Thyroid gland (tissue), 4 donors: Measurements from ENCODE around the gene IL4R. TPM values are rescaled to one million over a fixed set of nuclear protein-coding genes. Genes with fewer than 3 reads are reported as not detected.

Source experiments
- DNase-seq, 2 donors: peaks; one replicate each; pipeline ENCODE4 v3.0.0-alpha.2; 2019
- H3K27ac ChIP-seq, 3 donors: fragments of 200-600 bp; sonication (generic); 1 replicate in 2 of 3; 2 replicates in 1 of 3; pipeline ENCODE4 v1.5.1; 2016 to 2019; ENCODE audit warnings: mild to moderate bottlenecking in 1 of 3, moderate library complexity in 1 of 3
- H3K27me3 ChIP-seq: fragments of 200-600 bp; sonication (generic); one replicate; pipeline ENCODE4 v1.5.1; 2019
- H3K36me3 ChIP-seq, 2 donors: fragments of 200-600 bp; sonication (generic); one replicate each; pipeline ENCODE4 v1.5.1; 2016 to 2019
- H3K4me1 ChIP-seq, 2 donors: fragments of 200-600 bp; sonication (generic); one replicate each; pipeline ENCODE4 v1.5.1; 2017 to 2019
- H3K4me3 ChIP-seq, 3 donors: fragments of 200-600 bp; sonication (generic); replicated peaks in 1 of 3; 1 replicate in 2 of 3; 2 replicates in 1 of 3; pipeline ENCODE4 v1.5.1; 2016; ENCODE audit warnings: mild to moderate bottlenecking in 1 of 3
- H3K9me3 ChIP-seq: fragments of 200-600 bp; sonication (generic); one replicate; pipeline ENCODE4 v1.5.1; 2017
- CTCF ChIP-seq, 6 experiments: fragments of 200-600 bp in 3 of 6; fragments of 450-650 bp in 3 of 6; sonication (generic) in 3 of 6; IDR thresholded peaks; one replicate each; pipeline ENCODE4 v1.5.1; 2016 to 2019; ENCODE audit warnings: antibody characterized with exemption in 6 of 6, mild to moderate bottlenecking in 2 of 6, inconsistent platforms in 1 of 6, moderate library complexity in 1 of 6
- POLR2A ChIP-seq, 2 donors: fragments of 450-650 bp; IDR thresholded peaks; one replicate each; pipeline ENCODE4 v1.6.1; 2017; ENCODE audit warnings: antibody characterized with exemption in 2 of 2, mild to moderate bottlenecking in 2 of 2, moderate library complexity in 1 of 2
- WGBS, 2 donors: methylation state at CpG; one replicate each; pipeline ENCODE4 v1.1.5; 2017; 5-methylcytosine and 5-hydroxymethylcytosine counted together
- intact Hi-C: fragments of 100-400 bp; cut with DNase I; formaldehyde crosslinking; loops from one replicate; pipeline ENCODE4 v1.15.1; 2023
- total RNA-seq, 4 donors: library from RNA; depleted of rRNA; stranded (reverse); fragments of >200 nt; gene quantifications; one replicate each; pipeline ENCODE4 v1.2.3, GENCODE V29; 2016

IL4R gene
- total RNA-seq, 4 donors from 2014 or later: 18.5 to 42.5 (median 21.7) TPM

- peak overlapping the region; percentile 81 to 98 (median 97) for H3K27ac ChIP-seq
- H3K9me3 ChIP-seq: no peaks in the 10 kb centered on the region
- H3K36me3 ChIP-seq: no peaks in the 10 kb centered on the region
- H3K4me1 ChIP-seq: peaks cover 32 to 53% of the 10 kb centered on the region in 2 donors
- WGBS, 2 donors: 42 to 59% methylated on average over 5 of the region's 5 CpGs
- intact Hi-C loops: no loop called here
- H3K27me3 ChIP-seq: no peaks in the 10 kb centered on the region
- DNase-seq: peak; percentile 75 to 87
- TF ChIP-seq POLR2A (IDR thresholded peaks at IDR 0.05) (peak in 1 of 2 donors; percentile 44), CTCF (IDR thresholded peaks at IDR 0.05) (no peak)
- no peak overlapping the region for H3K4me3 ChIP-seq
These were observed 16.8 kb downstream of the IL4R start for GRCh38 chr16:27330542-27330941.

- Histone ChIP-seq H3K9me3 (no peaks in the 10 kb centered on the region), H3K4me1 (peaks cover 26 to 45% of the 10 kb centered on the region in 2 donors), H3K4me3 (no peak overlapping the region), H3K27me3 (no peaks in the 10 kb centered on the region), H3K36me3 (no peaks in the 10 kb centered on the region), H3K27ac (peak overlapping the region; percentile 81 to 98 (median 97))
- intact Hi-C loops: no loop called here
- DNase-seq: no peak
- TF ChIP-seq POLR2A (IDR thresholded peaks at IDR 0.05): no peak
- TF ChIP-seq CTCF (IDR thresholded peaks at IDR 0.05): no peak
- 89 to 91% methylated on average over 6 of the region's 6 CpGs for WGBS, 2 donors
These were observed 18.3 kb downstream of the IL4R start for GRCh38 chr16:27332105-27332504.

GRCh38 chr16:27333104-27333503, 19.3 kb downstream of the IL4R start:
- 88 to 90% methylated on average over 6 of the region's 6 CpGs for WGBS, 2 donors
- no peaks in the 10 kb centered on the region for H3K36me3 ChIP-seq

GRCh38 chr16:27333549-27333948, 19.8 kb downstream of the IL4R start:
- H3K27ac ChIP-seq: no peak overlapping the region
- H3K27me3 ChIP-seq: no peaks in the 10 kb centered on the region
- H3K36me3 ChIP-seq: no peaks in the 10 kb centered on the region
- H3K4me1 ChIP-seq: peaks cover 18 to 30% of the 10 kb centered on the region in 2 donors
- TF ChIP-seq CTCF (IDR thresholded peaks at IDR 0.05) (no peak), POLR2A (IDR thresholded peaks at IDR 0.05) (no peak)
- intact Hi-C loops: no loop called here
- H3K4me3 ChIP-seq: no peak overlapping the region
- no peaks in the 10 kb centered on the region for H3K9me3 ChIP-seq
- DNase-seq: no peak
- 87 to 92% methylated on average over 3 of the region's 3 CpGs for WGBS, 2 donors

More at GRCh38 chr16:27333104-27333503, 19.3 kb downstream of the IL4R start:
- DNase-seq: no peak
- H3K9me3 ChIP-seq: no peaks in the 10 kb centered on the region
- TF ChIP-seq CTCF (IDR thresholded peaks at IDR 0.05) (no peak), POLR2A (IDR thresholded peaks at IDR 0.05) (no peak)
- H3K27me3 ChIP-seq: no peaks in the 10 kb centered on the region
- peaks cover 18 to 35% of the 10 kb centered on the region in 2 donors for H3K4me1 ChIP-seq
- intact Hi-C loops: no loop called here
- H3K4me3 ChIP-seq: no peak overlapping the region
- peak overlapping the region in 1 of 3 donors; percentile 17 for H3K27ac ChIP-seq

- Histone ChIP-seq H3K9me3 (no peaks in the 10 kb centered on the region), H3K27me3 (no peaks in the 10 kb centered on the region), H3K4me3 (no peak overlapping the region), H3K27ac (no peak overlapping the region), H3K4me1 (peaks cover 18 to 26% of the 10 kb centered on the region in 2 donors), H3K36me3 (no peaks in the 10 kb centered on the region)
- TF ChIP-seq CTCF (IDR thresholded peaks at IDR 0.05): no peak
- no peak for TF ChIP-seq POLR2A (IDR thresholded peaks at IDR 0.05)
- WGBS, 2 donors: 92 to 97% methylated on average over 10 of the region's 10 CpGs
- intact Hi-C loops: no loop called here
- DNase-seq: no peak
These were observed 20.5 kb downstream of the IL4R start for GRCh38 chr16:27334192-27334764.
